Heart right ventricle (tissue), 16 donors: ENCODE data around the gene EMC10. TPM values are rescaled to one million over a fixed set of nuclear protein-coding genes. Genes with fewer than 3 reads are reported as not detected.
A peak's percentile ranks its signal among the peaks of the same experiment; 100 is the strongest.

Experiments
- ATAC-seq, 8 donors: fragments of 200-7000 bp; cut with Tn5 transposase; one replicate each; pipeline ENCODE4 v1.9.1; 2020; ENCODE audit warnings: mild to moderate bottlenecking in 8 of 8, moderate library complexity in 8 of 8, moderate number of reproducible peaks in 1 of 8
- DNase-seq, 2 donors: peaks; one replicate each; pipeline ENCODE4 v3.0.0-alpha.2; 2020
- H3K27ac ChIP-seq, 10 donors: fragments of 200-600 bp; sonication (generic) in 2 of 10; one replicate each; pipeline versions ENCODE4 v1.5.0 to v1.8.0; 2020 to 2022; ENCODE audit warnings: mild to moderate bottlenecking in 3 of 10
- H3K27me3 ChIP-seq, 7 donors: fragments of 200-600 bp; one replicate each; pipeline ENCODE4 v1.8.0; 2021 to 2022; ENCODE audit warnings: mild to moderate bottlenecking in 2 of 7
- H3K36me3 ChIP-seq, 9 donors: fragments of 200-600 bp; sonication (generic) in 1 of 9; one replicate each; pipeline versions ENCODE4 v1.5.0 to v1.8.0; 2020 to 2022; ENCODE audit warnings: mild to moderate bottlenecking in 2 of 9
- H3K4me1 ChIP-seq, 9 donors: fragments of 200-600 bp; sonication (generic) in 1 of 9; one replicate each; pipeline versions ENCODE4 v1.5.0 to v1.8.0; 2020 to 2022; ENCODE audit warnings: mild to moderate bottlenecking in 4 of 9
- H3K4me3 ChIP-seq, 10 donors: fragments of 200-600 bp; sonication (generic) in 2 of 10; one replicate each; pipeline versions ENCODE4 v1.5.0 to v1.8.0; 2020 to 2022; ENCODE audit warnings: mild to moderate bottlenecking in 7 of 10, moderate library complexity in 2 of 10
- H3K9me3 ChIP-seq, 11 donors: fragments of 200-600 bp in 10 of 11; sonication (generic) in 2 of 11; one replicate each; pipeline versions ENCODE4 v1.5.0 to v1.8.0; 2013 to 2022; ENCODE audit warnings: mild to moderate bottlenecking in 2 of 11, control low read depth in 1 of 11, moderate library complexity in 1 of 11
- CTCF ChIP-seq, 9 donors: fragments of 200-600 bp; sonication (generic) in 2 of 9; IDR thresholded peaks; one replicate each; pipeline versions ENCODE4 v1.5.0 to v1.8.0; 2021 to 2022; ENCODE audit warnings: antibody characterized with exemption in 9 of 9, mild to moderate bottlenecking in 5 of 9, moderate library complexity in 1 of 9
- WGBS, 2 donors: extraction: QIAGEN DNeasy Blood & Tissue Kit; methylation state at CpG; one replicate each; pipeline ENCODE4 v1.1.7; 2013; ENCODE audit warnings: inconsistent platforms in 1 of 2; 5-methylcytosine and 5-hydroxymethylcytosine counted together
- intact Hi-C, 10 donors: fragments of 100-400 bp; cut with DNase I; formaldehyde crosslinking; loops; one replicate each; pipeline versions ENCODE4 v1.11.1 to v1.14.2; 2022
- polyA plus RNA-seq, 2 donors: library from polyadenylated mRNA; stranded (reverse); fragments of 200-250 nt; gene quantifications; one replicate each; pipeline ENCODE4 v1.2.3, GENCODE V29; 2013
- total RNA-seq, 10 donors: library from RNA; stranded (reverse); fragmentation: NEBNext Ultra II Directional in 3 of 10; extraction: Animal tissue kit (Norgen Biotek cat#: 25700) in 3 of 10; gene quantifications; one replicate each; pipeline versions ENCODE4 v1.2.1 to v1.2.4, GENCODE V29; 2021 to 2023
- donor health status: Arrhythmogenic right ventricular cardiomyopathy.
- donor health status: ischemic (EF 13 %, LVEDD 7.1; RV severe dilation, severe dysfunction).
- donor health status: healthy with polysubstance abuse.
- donor health status: DM: no; HTN: yes; CAD: no.
- donor health status: DM: no; HTN: no; CAD: no.
- donor health status: ischemic (EF 25% LVEDD 6.9; RV normal size, moderate dysfunction).
- donor health status: ischemic (EF 25% LVEDD 5.7; RV mildly dilated, moderate dysfunction).
- donor health status: healthy.
- donor health status: DM: yes; HTN: yes; CAD: no.
- donor health status: Ischemic cardiomyopathy.
- donor health status: ischemic (EF 35%, LVEDD 5.7; RV mildly dilated, moderate dysfunction).
- donor health status: nonischemic (EF 11% LVEDD 7.7; RV severe dilation, severe dysfunction).
- donor health status: DM: yes; HTN: yes; CAD: no.
- donor health status: PGD.
- donor health status: ischemic (EF 29% LVEDD 5.4; RV normal size, mild dysfunction).
- donor health status: nonischemic (EF 23%, LVEDD 6.1; RV moderate dilation, normal function).

Gene EMC10
- total and polyA plus RNA-seq, 12 donors: 73.6 to 152 (median 89.1) TPM

GRCh38 chr19:50535672-50536187 lies 59.4 kb downstream of the EMC10 start:
- H3K36me3 ChIP-seq: no peaks in the 10 kb centered on the region
- peaks cover 0 to 13% (median 0%) of the 10 kb centered on the region in 7 donors for H3K27me3 ChIP-seq
- DNase-seq (no peak), ATAC-seq (no peak)
- peaks cover 0 to 5% (median 0%) of the 10 kb centered on the region in 9 donors for H3K4me1 ChIP-seq
- intact Hi-C loops: loop anchor here in 8 of 10 donors (2.0 to 10.0 kb wide), 3 partner anchors 247 to 389 kb away; no protein-coding TSS in a partner anchor
- WGBS, 2 donors: 83 to 85% methylated on average over 11 of the region's 11 CpGs
- H3K27ac ChIP-seq: no peak overlapping the region
- no peak for TF ChIP-seq CTCF (IDR thresholded peaks at IDR 0.05)
- no peak overlapping the region for H3K4me3 ChIP-seq
- peaks cover 0 to 18% (median 10%) of the 10 kb centered on the region in 11 donors for H3K9me3 ChIP-seq

GRCh38 chr19:50536662-50537305 lies 60.5 kb downstream of the EMC10 start:
- TF ChIP-seq CTCF (IDR thresholded peaks at IDR 0.05): no peak
- Histone ChIP-seq H3K36me3 (no peaks in the 10 kb centered on the region), H3K27me3 (peaks cover 0 to 9% (median 0%) of the 10 kb centered on the region in 7 donors), H3K27ac (no peak overlapping the region), H3K9me3 (peaks cover 0 to 18% (median 10%) of the 10 kb centered on the region in 11 donors), H3K4me3 (no peak overlapping the region), H3K4me1 (peaks cover 0 to 5% (median 0%) of the 10 kb centered on the region in 9 donors)
- intact Hi-C loops: loop anchor here in 9 of 10 donors (1.0 to 10.0 kb wide), 4 partner anchors 246 to 388 kb away; no protein-coding TSS in a partner anchor
- WGBS, 2 donors: 92 to 94% methylated on average over 16 of the region's 16 CpGs
- ATAC-seq (peak in 1 of 8 donors; percentile 48), DNase-seq (no peak)

GRCh38 chr19:50537306-50537685 lies 61.0 kb downstream of the EMC10 start:
- no peak for TF ChIP-seq CTCF (IDR thresholded peaks at IDR 0.05)
- H3K4me3 ChIP-seq: no peak overlapping the region
- peaks cover 0 to 5% (median 0%) of the 10 kb centered on the region in 9 donors for H3K4me1 ChIP-seq
- no peak for DNase-seq
- H3K9me3 ChIP-seq: peaks cover 0 to 17% (median 9%) of the 10 kb centered on the region in 11 donors
- ATAC-seq: no peak
- 80 to 83% methylated on average over 18 of the region's 18 CpGs for WGBS, 2 donors
- H3K27me3 ChIP-seq: peaks cover 0 to 9% (median 0%) of the 10 kb centered on the region in 7 donors
- no peak overlapping the region for H3K27ac ChIP-seq
- H3K36me3 ChIP-seq: no peaks in the 10 kb centered on the region
- intact Hi-C loops: loop anchor here in 9 of 10 donors (1.0 to 10.0 kb wide), 4 partner anchors 245 to 388 kb away; no protein-coding TSS in a partner anchor

- peak; percentile 57 to 83 (median 78) for TF ChIP-seq CTCF (IDR thresholded peaks at IDR 0.05)
These were observed 61.5 kb downstream of the EMC10 start for GRCh38 chr19:50537769-50538230.

More at GRCh38 chr19:50537769-50538230, 61.5 kb downstream of the EMC10 start:
- WGBS, 2 donors: 19% methylated on average over 15 of the region's 15 CpGs
- Histone ChIP-seq H3K36me3 (no peaks in the 10 kb centered on the region), H3K27me3 (peaks cover 0 to 9% (median 0%) of the 10 kb centered on the region in 7 donors), H3K4me1 (peaks cover 0 to 5% (median 0%) of the 10 kb centered on the region in 9 donors), H3K9me3 (peaks cover 0 to 12% (median 3%) of the 10 kb centered on the region in 11 donors), H3K27ac (no peak overlapping the region), H3K4me3 (no peak overlapping the region)
- intact Hi-C loops: loop anchor here in 9 of 10 donors (1.0 to 10.0 kb wide), 4 partner anchors 245 to 387 kb away; no protein-coding TSS in a partner anchor
- ATAC-seq: peak; percentile 55 to 89 (median 79)
- peak; percentile 69 to 83 for DNase-seq

Other genes with a start within 250 kb of the EMC10 start
- gene KCNC3, start 147.1 kb upstream of the EMC10 start, total RNA-seq: 1 to 10 TPM; 1.4 to 4.0 (median 2.4) TPM
- gene KCNC3, start 147.1 kb upstream of the EMC10 start, polyA plus RNA-seq: 1 to 10 TPM in 1 of 2 donors, under 1 TPM in 1; 0.88 to 1.1 TPM
- under 1 TPM in 2 of 10 donors, not detected in 8; 0.22 to 0.56 TPM for gene NAPSA, start 110.9 kb upstream of the EMC10 start, total RNA-seq
- gene NAPSA, start 110.9 kb upstream of the EMC10 start, polyA plus RNA-seq: 1 to 10 TPM in 1 of 2 donors, under 1 TPM in 1; 0.25 to 1.1 TPM
- 10 to 100 TPM; 64.0 to 96.7 (median 69.8) TPM for gene NR1H2, start 100.0 kb upstream of the EMC10 start, total RNA-seq
- gene NR1H2, start 100.0 kb upstream of the EMC10 start, polyA plus RNA-seq: 100 to 1,000 TPM in 1 of 2 donors, 10 to 100 TPM in 1; 90.7 to 125 TPM
- gene POLD1, start 92.2 kb upstream of the EMC10 start, total RNA-seq: 10 to 100 TPM in 6 of 10 donors, 1 to 10 TPM in 4; 4.2 to 15.0 (median 10.7) TPM
- gene POLD1, start 92.2 kb upstream of the EMC10 start, polyA plus RNA-seq: 10 to 100 TPM; 14.2 to 28.3 TPM
- under 1 TPM in 2 of 10 donors, not detected in 8; 0.20 to 0.42 TPM for gene SPIB, start 57.6 kb upstream of the EMC10 start, total RNA-seq
- gene SPIB, start 57.6 kb upstream of the EMC10 start, polyA plus RNA-seq: under 1 TPM in 1 of 2 donors, not detected in 1; 0.10 TPM
- under 1 TPM in 2 of 10 donors, not detected in 8; 0.13 to 0.35 TPM for gene MYBPC2, start 43.6 kb upstream of the EMC10 start, total RNA-seq
- under 1 TPM in 1 of 2 donors, not detected in 1; 0.01 TPM for gene MYBPC2, start 43.6 kb upstream of the EMC10 start, polyA plus RNA-seq
- 1 to 10 TPM; 1.2 to 4.3 (median 2.0) TPM for gene GARIN5A, start 341 bp downstream of the EMC10 start, total RNA-seq
- gene GARIN5A, start 341 bp downstream of the EMC10 start, polyA plus RNA-seq: 1 to 10 TPM; 1.5 to 1.8 TPM
- 10 to 100 TPM; 13.3 to 42.3 (median 25.2) TPM for gene JOSD2, start 34.7 kb downstream of the EMC10 start, total RNA-seq
- gene JOSD2, start 34.7 kb downstream of the EMC10 start, polyA plus RNA-seq: 10 to 100 TPM; 64.0 to 69.6 TPM
- gene ASPDH, start 37.4 kb downstream of the EMC10 start, total RNA-seq: not detected
- gene ASPDH, start 37.4 kb downstream of the EMC10 start, polyA plus RNA-seq: not detected
- 1 to 10 TPM in 2 of 10 donors, under 1 TPM in 8; 0.42 to 1.8 (median 0.68) TPM for gene LRRC4B, start 91.9 kb downstream of the EMC10 start, total RNA-seq
- 1 to 10 TPM; 1.9 to 3.0 TPM for gene LRRC4B, start 91.9 kb downstream of the EMC10 start, polyA plus RNA-seq
- under 1 TPM in 3 of 10 donors, not detected in 7; 0.25 to 0.49 (median 0.26) TPM for gene SYT3, start 163.4 kb downstream of the EMC10 start, total RNA-seq
- gene SYT3, start 163.4 kb downstream of the EMC10 start, polyA plus RNA-seq: under 1 TPM in 1 of 2 donors, not detected in 1; 0.04 TPM
- 1 to 10 TPM in 7 of 10 donors, under 1 TPM in 1, not detected in 2; 0.96 to 7.2 (median 4.0) TPM for gene C19orf81, start 172.9 kb downstream of the EMC10 start, total RNA-seq
- gene C19orf81, start 172.9 kb downstream of the EMC10 start, polyA plus RNA-seq: 1 to 10 TPM in 1 of 2 donors, under 1 TPM in 1; 0.61 to 1.8 TPM
- 1 to 10 TPM in 2 of 10 donors, under 1 TPM in 7, not detected in 1; 0.23 to 1.5 (median 0.59) TPM for gene SHANK1, start 243.3 kb downstream of the EMC10 start, total RNA-seq
- under 1 TPM; 0.07 to 0.17 TPM for gene SHANK1, start 243.3 kb downstream of the EMC10 start, polyA plus RNA-seq
- gene CLEC11A, start 246.9 kb downstream of the EMC10 start, total RNA-seq: 10 to 100 TPM in 1 of 10 donors, 1 to 10 TPM in 9; 2.3 to 11.9 (median 3.8) TPM
- gene CLEC11A, start 246.9 kb downstream of the EMC10 start, polyA plus RNA-seq: 10 to 100 TPM in 1 of 2 donors, 1 to 10 TPM in 1; 5.6 to 12.9 TPM